ENCODE data around the gene FZD10. TPM values are rescaled to one million over a fixed set of nuclear protein-coding genes. Genes with fewer than 3 reads are reported as not detected.

The FZD10 gene
- total and polyA plus RNA-seq, 2 of the 4 experiments (the other 2 are of a cell fraction), result not detected

DNA sequence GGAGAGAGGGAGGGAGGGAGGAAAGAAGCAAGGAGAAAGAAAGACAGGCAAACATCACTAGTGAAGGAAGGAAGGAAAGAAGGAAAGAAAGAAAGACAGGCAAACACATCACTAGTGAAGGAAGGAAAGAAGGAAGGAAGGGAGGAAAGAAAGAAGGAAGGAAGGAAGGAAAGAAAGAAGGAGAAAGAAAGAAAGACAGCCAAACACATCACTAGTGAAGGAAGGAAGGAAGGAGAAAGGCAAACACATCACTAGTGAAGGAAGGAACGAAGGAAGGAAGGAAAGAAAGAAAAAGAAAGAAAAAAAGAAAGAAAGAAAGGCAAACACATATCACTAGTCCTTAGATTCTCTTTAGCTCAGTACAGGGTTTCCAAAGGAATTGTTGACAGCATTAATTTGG is 5.3 kb downstream of the FZD10 start:
- CTCF ChIA-PET, result no interaction called here
- H4K5ac ChIP-seq (ENCODE audit: low read depth, low read length), result no peak overlapping the region
- H3K56ac ChIP-seq (ENCODE audit: extremely low read depth, insufficient read depth, low read length), result no peak overlapping the region
- H3K27ac ChIP-seq (ENCODE audit: insufficient read depth, low read length), result no peak overlapping the region
- H3K4me1 ChIP-seq (ENCODE audit: control insufficient read depth, insufficient read depth, low read length), result no peaks in the 10 kb centered on the region
- H2BK5ac ChIP-seq (ENCODE audit: low read depth, low read length, poor library complexity, severe bottlenecking), result no peak overlapping the region
- no peak overlapping the region for H2BK120ac ChIP-seq (ENCODE audit: low read depth, low read length)
- dilution Hi-C loops (cut with HindIII; ENCODE audit: low sequenced_read_pairs, unreplicated experiment) (no loop called here), intact Hi-C loops (cut with micrococcal nuclease) (no loop called here), in situ Hi-C loops (cut with MboI; ENCODE audit: low sequenced_read_pairs) (no loop called here)
- H3K79me1 ChIP-seq (ENCODE audit: low read depth in 1 of 2, low read length in 2 of 2), result no peaks in the 10 kb centered on the region
- POLR2A ChIA-PET (ENCODE audit: unreplicated experiment), result no interaction called here
- H3K23ac ChIP-seq (ENCODE audit: low read depth, low read length), result no peak overlapping the region
- H2BK15ac ChIP-seq (ENCODE audit: low read depth, low read length), result no peak overlapping the region
- H2AK9ac ChIP-seq (replicated peaks; ENCODE audit: low read depth, low read length, poor library complexity), result no peak overlapping the region
- H3K9ac ChIP-seq (ENCODE audit: low read depth, low read length), result no peak overlapping the region
- no peaks in the 10 kb centered on the region for H3K36me3 ChIP-seq (ENCODE audit: control insufficient read depth, insufficient read depth, low read length)
- no peak overlapping the region for H4K91ac ChIP-seq (ENCODE audit: insufficient read depth, low read depth, low read length)
- no peaks in the 10 kb centered on the region for H3K9me1 ChIP-seq (ENCODE audit: insufficient read depth, low read length)
- no peak overlapping the region for H3K14ac ChIP-seq (replicated peaks; ENCODE audit: low read depth, low read length)
- no peak overlapping the region for H3K18ac ChIP-seq (ENCODE audit: low read depth, low read length)
- TF ChIP-seq CTCF (conservative IDR thresholded peaks at IDR 0.05; ENCODE audit: low read depth, low read length) (no peak), MXI1 (IDR thresholded peaks at IDR 0.05; ENCODE audit: borderline replicate concordance, low read depth, low read length) (no peak), RCOR1 (IDR thresholded peaks at IDR 0.05; ENCODE audit: insufficient replicate concordance, low read length) (no peak), RFX5 (IDR thresholded peaks at IDR 0.05; ENCODE audit: low read depth, low read length) (no peak), ELK1 (IDR thresholded peaks at IDR 0.05; ENCODE audit: borderline replicate concordance, low read depth, low read length) (no peak), POLR2A (IDR thresholded peaks at IDR 0.05; ENCODE audit: low read depth, low read length) (no peak), SMC3 (IDR thresholded peaks at IDR 0.05; ENCODE audit: low read depth, low read length) (no peak), MAZ (IDR thresholded peaks at IDR 0.05; ENCODE audit: borderline replicate concordance, low read depth, low read length) (no peak), NFE2L2 (IDR thresholded peaks at IDR 0.05; ENCODE audit: low read depth, low read length) (no peak), FOS (IDR thresholded peaks at IDR 0.05; ENCODE audit: low read depth, low read length) (no peak), BHLHE40 (IDR thresholded peaks at IDR 0.05; ENCODE audit: low read depth, low read length) (no peak), RAD21 (IDR thresholded peaks at IDR 0.05; ENCODE audit: low read length) (no peak)
- TF ChIP-seq, protein P1, sequence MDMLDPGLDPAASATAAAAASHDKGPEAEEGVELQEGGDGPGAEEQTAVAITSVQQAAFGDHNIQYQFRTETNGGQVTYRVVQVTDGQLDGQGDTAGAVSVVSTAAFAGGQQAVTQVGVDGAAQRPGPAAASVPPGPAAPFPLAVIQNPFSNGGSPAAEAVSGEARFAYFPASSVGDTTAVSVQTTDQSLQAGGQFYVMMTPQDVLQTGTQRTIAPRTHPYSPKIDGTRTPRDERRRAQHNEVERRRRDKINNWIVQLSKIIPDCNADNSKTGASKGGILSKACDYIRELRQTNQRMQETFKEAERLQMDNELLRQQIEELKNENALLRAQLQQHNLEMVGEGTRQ (IDR thresholded peaks at IDR 0.05; ENCODE audit: low read depth, low read length), result no peak
- no peak overlapping the region for H4K8ac ChIP-seq (ENCODE audit: low read depth in 2 of 2, low read length in 2 of 2)
- H3K4ac ChIP-seq (ENCODE audit: low read depth, low read length), result no peak overlapping the region
- H2AFZ ChIP-seq (replicated peaks; ENCODE audit: low read length, poor library complexity), result no peak overlapping the region
- DNase-seq (no peak), ATAC-seq (ENCODE audit: low read depth) (no peak)
- H2BK20ac ChIP-seq (ENCODE audit: low read depth, low read length), result no peak overlapping the region
- no peak overlapping the region for H3K4me2 ChIP-seq (ENCODE audit: low read depth, low read length)
- H2AK5ac ChIP-seq (ENCODE audit: low read depth, low read length), result no peak overlapping the region
- no peaks in the 10 kb centered on the region for H4K20me1 ChIP-seq (ENCODE audit: insufficient read depth, low read length)
- no TSS peak for BruUV-seq (replicated peaks)
- no peak overlapping the region for H3K4me3 ChIP-seq (ENCODE audit: insufficient read depth, low read depth, low read length)
- no peaks in the 10 kb centered on the region for H3K27me3 ChIP-seq (ENCODE audit: control insufficient read depth, insufficient read depth, low read length)
- no CpG with 5 or more reads among the region's 1 CpG for WGBS, 2 experiments (ENCODE audit: extremely low coverage in 2 of 2, insufficient read length in 1 of 2)
- H3K9me3 ChIP-seq (ENCODE audit: control insufficient read depth, insufficient read depth, low read length), result peaks cover 15% of the 10 kb centered on the region; the same call in 1 of the 2 replicates

Data from IMR-90 (cell line).